ENCODE results near the gene ARHGAP1.

ARHGAP1 gene

DNA sequence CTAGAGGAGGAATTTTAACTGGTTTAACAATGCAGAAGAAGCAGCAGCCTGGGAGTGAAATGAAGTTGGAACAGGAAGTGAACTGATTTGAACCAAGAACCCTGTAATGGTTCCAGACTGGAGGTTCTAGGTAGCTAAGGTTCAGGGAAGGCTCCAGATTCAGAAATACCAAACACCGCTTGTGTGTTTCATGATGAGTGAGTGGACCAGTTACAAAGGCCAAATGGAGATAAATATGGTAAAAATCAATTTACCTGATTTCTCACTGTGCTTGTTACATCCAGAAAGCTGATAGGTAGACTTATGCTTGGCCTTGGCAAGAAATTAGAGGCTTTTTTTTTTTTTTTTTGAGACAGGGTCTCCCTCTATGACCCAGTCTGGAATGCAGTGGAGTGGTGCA is 70.2 kb downstream of the ARHGAP1 start:
- TF ChIP-seq, protein P1, sequence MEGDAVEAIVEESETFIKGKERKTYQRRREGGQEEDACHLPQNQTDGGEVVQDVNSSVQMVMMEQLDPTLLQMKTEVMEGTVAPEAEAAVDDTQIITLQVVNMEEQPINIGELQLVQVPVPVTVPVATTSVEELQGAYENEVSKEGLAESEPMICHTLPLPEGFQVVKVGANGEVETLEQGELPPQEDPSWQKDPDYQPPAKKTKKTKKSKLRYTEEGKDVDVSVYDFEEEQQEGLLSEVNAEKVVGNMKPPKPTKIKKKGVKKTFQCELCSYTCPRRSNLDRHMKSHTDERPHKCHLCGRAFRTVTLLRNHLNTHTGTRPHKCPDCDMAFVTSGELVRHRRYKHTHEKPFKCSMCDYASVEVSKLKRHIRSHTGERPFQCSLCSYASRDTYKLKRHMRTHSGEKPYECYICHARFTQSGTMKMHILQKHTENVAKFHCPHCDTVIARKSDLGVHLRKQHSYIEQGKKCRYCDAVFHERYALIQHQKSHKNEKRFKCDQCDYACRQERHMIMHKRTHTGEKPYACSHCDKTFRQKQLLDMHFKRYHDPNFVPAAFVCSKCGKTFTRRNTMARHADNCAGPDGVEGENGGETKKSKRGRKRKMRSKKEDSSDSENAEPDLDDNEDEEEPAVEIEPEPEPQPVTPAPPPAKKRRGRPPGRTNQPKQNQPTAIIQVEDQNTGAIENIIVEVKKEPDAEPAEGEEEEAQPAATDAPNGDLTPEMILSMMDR (IDR thresholded peaks at IDR 0.05; ENCODE audit: control insufficient read depth, extremely low read depth, insufficient read depth) = no peak
- DNase-seq (ENCODE audit: low read depth) = no peak
- H3K4me3 ChIP-seq (ENCODE audit: low read depth, low read length) = no peak overlapping the region

DNA sequence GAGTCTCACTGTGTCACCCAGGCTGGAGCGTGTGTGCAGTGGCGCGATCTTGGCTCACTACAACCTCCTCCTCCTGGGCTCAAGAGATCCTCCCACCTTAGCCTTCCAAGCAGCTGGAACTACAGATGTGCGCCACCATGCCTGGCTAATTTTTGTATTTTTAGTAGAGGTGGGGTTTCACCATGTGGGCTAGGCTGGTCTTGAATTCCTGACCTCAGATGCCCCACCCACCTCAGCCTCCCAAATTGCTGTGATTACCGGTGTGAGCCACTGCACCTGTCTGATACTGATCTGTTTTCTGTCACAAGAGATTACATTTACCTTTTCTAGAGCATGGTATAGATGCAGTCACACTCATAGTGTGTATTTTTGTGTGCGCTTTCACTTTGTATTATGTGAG is 71.5 kb downstream of the ARHGAP1 start:
- no peak for DNase-seq (ENCODE audit: low read depth)
- no peak overlapping the region for H3K4me3 ChIP-seq (ENCODE audit: low read depth, low read length)
- TF ChIP-seq, protein P1 (IDR thresholded peaks at IDR 0.05; ENCODE audit: control insufficient read depth, extremely low read depth, insufficient read depth) = no peak

Measured in LNCaP clone FGC (cell line).